ENCODE data around the gene HMGA1.

HMGA1 gene

DNA sequence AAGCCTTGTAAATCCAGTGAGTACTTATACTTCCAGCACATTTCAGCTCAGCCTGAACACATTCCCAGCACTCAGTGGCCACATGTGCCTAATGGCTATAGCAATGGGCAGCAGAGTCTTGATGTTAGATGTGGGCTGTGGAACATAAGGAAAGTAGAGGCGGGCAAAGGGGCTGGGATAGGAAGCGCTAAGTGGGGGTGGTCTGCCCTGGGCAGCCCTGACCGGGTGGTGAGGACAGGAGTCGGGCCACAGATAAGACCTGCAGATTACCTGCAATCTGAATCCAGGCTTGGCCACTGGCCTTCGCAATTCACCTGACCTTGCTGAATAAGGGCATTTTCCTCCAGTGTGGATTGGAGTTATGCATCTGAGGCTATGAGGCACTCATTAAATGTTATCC, 11.1 kb upstream of the HMGA1 start:
- no peak overlapping the region for H2AFZ ChIP-seq (ENCODE audit: low read length, unreplicated experiment)
- H3K27me3 ChIP-seq (ENCODE audit: insufficient read depth, low read length) = no peaks in the 10 kb centered on the region
- peaks cover 23% of the 10 kb centered on the region for H3K4me1 ChIP-seq (ENCODE audit: control insufficient read depth, insufficient read depth, low read length, unreplicated experiment)
- no peak overlapping the region for H3K27ac ChIP-seq (ENCODE audit: low read depth, low read length)
- no peaks in the 10 kb centered on the region for H3K36me3 ChIP-seq (ENCODE audit: insufficient read depth, low read length)
- no peaks in the 10 kb centered on the region for H3K79me2 ChIP-seq (ENCODE audit: control insufficient read depth, insufficient read depth, low read length, unreplicated experiment)
- H3K4me3 ChIP-seq (ENCODE audit: low read depth, low read length) = no peak overlapping the region

DNA sequence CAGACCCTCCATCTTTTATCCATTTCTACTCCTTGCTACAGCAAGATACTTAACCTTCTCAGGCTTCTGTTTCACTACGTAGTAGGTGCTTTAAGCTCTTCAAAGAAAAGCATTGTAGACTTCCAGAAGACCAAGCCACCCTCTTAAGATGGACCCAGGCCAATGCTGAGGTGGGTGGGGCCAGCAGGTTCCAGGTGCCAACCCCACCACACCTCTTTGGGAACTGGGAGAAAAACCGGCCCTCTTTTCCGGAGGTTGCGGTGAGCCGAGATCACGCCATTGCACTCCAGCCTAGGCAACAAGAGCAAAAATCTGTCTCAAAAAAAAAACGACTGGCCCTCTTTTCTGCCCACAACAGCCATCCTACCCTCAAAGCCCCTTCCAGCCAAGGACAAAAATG, 10.6 kb upstream of the HMGA1 start:
- Histone ChIP-seq H3K79me2 (ENCODE audit: control insufficient read depth, insufficient read depth, low read length, unreplicated experiment) (no peaks in the 10 kb centered on the region), H3K27me3 (ENCODE audit: insufficient read depth, low read length) (no peaks in the 10 kb centered on the region), H3K4me1 (ENCODE audit: control insufficient read depth, insufficient read depth, low read length, unreplicated experiment) (peaks cover 23% of the 10 kb centered on the region), H3K4me3 (ENCODE audit: low read depth, low read length) (no peak overlapping the region), H2AFZ (ENCODE audit: low read length, unreplicated experiment) (no peak overlapping the region), H3K27ac (ENCODE audit: low read depth, low read length) (no peak overlapping the region), H3K36me3 (ENCODE audit: insufficient read depth, low read length) (no peaks in the 10 kb centered on the region)

DNA sequence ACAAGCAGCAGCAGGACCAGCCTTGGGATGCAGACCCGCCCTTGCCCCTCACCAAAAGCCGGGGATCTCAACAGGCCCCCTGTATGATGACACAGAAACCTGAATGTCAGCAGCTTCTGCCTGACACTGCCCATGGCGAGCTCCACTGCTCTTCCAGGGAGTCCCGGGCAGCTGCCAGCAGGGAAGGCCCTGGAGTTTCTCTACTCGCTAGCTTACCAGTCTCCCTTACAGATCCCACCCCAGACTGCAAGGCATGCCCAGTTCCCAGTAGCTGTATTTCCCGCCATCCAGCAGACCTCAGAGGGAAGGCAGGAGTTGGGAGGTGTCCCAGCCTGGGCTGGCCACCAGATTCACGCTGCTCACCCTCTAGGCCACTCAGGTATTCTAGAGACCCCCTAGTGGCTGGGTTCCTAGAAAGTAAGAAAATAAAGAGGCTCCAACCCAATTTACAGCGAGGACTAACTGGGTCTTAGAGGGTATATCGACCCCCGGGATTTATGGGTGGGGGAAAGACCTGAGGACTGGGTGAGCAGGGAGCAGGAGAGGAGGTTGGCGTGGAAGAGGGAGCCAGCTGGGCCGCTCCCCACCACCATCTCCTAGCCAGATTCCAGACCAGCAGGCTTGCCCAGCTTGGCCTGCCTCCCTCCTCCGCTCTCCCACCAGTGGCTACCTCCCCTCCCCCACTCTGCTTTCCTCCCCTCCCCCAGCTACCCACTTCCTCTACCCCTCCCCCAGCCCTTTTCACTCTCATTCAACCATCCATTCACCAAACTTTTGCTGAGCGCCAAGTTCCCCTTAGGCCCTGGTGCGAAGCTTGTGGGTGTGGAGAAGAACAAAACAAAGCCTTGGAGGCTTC, 9.7 kb upstream of the HMGA1 start:
- H3K79me2 ChIP-seq (ENCODE audit: control insufficient read depth, insufficient read depth, low read length, unreplicated experiment) = no peaks in the 10 kb centered on the region
- no peak overlapping the region for H3K4me3 ChIP-seq (ENCODE audit: low read depth, low read length)
- peaks cover 23% of the 10 kb centered on the region for H3K4me1 ChIP-seq (ENCODE audit: control insufficient read depth, insufficient read depth, low read length, unreplicated experiment)
- no peaks in the 10 kb centered on the region for H3K36me3 ChIP-seq (ENCODE audit: insufficient read depth, low read length)
- no peak overlapping the region for H3K27ac ChIP-seq (ENCODE audit: low read depth, low read length)
- no peak overlapping the region for H2AFZ ChIP-seq (ENCODE audit: low read length, unreplicated experiment)
- H3K27me3 ChIP-seq (ENCODE audit: insufficient read depth, low read length) = no peaks in the 10 kb centered on the region

DNA sequence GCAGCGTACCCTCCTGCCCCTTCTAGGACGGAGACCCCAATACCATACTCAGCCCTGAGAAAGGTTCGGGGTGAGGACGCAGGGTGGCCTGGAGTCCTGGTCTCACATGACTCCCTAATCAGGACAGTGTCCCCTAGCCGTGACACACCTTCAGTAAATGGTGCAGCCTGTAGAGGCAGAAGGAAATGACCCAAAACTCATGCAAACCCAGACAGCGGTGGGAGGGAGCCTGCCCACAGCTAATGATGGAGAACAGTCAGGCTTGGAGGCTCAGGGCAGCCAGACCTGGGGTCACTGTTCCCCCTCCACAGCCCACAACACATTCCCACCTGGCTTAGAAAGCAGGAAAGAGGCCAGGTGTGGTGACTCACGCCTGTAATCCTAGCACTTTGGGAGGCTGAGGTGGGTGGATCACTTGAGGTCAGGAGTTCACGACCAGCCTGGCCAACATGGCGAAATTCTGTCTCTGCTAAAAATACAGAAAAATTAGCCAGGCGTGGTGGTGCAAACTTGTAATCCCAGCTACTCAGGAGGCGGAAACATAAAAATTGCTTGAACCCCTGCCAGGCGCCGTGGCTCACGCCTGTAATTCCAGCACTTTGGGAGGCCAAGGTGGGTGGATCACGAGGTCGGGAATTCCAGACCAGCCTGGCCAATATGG, 8.8 kb upstream of the HMGA1 start:
- Histone ChIP-seq H3K4me1 (ENCODE audit: control insufficient read depth, insufficient read depth, low read length, unreplicated experiment) (peaks cover 23% of the 10 kb centered on the region), H3K4me3 (ENCODE audit: low read depth, low read length) (no peak overlapping the region), H3K36me3 (ENCODE audit: insufficient read depth, low read length) (no peaks in the 10 kb centered on the region), H3K27me3 (ENCODE audit: insufficient read depth, low read length) (no peaks in the 10 kb centered on the region), H3K79me2 (ENCODE audit: control insufficient read depth, insufficient read depth, low read length, unreplicated experiment) (no peaks in the 10 kb centered on the region), H3K27ac (ENCODE audit: low read depth, low read length) (no peak overlapping the region), H2AFZ (ENCODE audit: low read length, unreplicated experiment) (no peak overlapping the region)

DNA sequence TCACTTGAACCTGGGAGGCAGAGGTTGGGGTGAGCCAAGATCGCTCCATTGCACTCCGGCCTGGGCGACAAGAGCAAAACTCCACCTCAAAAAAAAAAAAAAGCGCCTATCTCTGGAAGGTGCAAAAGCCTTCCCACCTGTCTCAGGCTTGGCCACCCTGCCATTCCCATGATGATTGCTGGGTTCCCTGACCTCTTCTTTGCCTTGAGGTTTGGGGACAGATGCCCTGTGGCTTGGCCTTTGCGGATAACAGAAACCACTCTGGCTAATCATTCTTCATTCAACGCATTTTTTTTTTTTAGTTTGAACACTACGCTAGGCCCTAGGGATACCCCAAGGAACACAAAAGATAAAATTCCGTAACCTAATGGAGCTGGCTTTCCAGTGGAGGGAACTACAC, 6.8 kb upstream of the HMGA1 start:
- Histone ChIP-seq H3K4me1 (ENCODE audit: control insufficient read depth, insufficient read depth, low read length, unreplicated experiment) (peaks cover 9% of the 10 kb centered on the region), H3K36me3 (ENCODE audit: insufficient read depth, low read length) (no peaks in the 10 kb centered on the region), H3K4me3 (ENCODE audit: low read depth, low read length) (no peak overlapping the region), H3K27me3 (ENCODE audit: insufficient read depth, low read length) (no peaks in the 10 kb centered on the region), H2AFZ (ENCODE audit: low read length, unreplicated experiment) (no peak overlapping the region), H3K27ac (ENCODE audit: low read depth, low read length) (no peak overlapping the region), H3K79me2 (ENCODE audit: control insufficient read depth, insufficient read depth, low read length, unreplicated experiment) (no peaks in the 10 kb centered on the region)

DNA sequence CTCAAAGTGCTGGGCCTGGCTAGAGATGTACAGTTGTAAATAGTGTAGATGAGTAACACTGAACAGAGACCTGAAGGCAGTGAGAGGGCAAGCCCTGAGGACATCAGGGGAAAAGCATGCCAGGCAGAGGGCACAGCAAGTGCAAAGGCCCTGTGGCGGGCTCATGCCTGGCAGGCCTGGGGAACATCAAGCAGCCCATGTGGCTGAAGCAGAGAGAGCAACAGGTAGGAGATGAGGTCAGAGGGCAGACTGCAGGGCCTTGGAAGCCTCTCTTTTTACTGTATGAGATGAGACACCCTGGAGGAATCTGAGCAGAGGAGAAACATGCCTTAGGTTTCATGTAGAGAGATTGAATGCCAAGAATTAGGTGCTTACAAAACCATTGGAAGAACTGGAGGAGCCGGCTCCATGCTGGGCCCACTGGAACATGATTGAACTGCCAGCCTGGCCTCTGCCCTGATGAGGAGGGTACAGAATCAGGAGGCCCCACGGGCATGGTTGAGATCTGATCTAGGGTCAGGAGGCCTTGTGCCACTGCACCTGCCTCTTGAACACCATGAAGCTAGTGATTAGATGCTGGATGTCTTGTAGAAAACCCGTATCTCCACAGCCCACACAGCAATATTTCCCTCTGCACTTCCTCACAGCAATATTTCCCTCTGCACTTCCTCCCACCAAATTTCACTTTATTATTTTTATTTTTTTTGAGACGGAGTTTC, 5.9 kb upstream of the HMGA1 start:
- H3K27me3 ChIP-seq (ENCODE audit: insufficient read depth, low read length) = no peaks in the 10 kb centered on the region
- H3K4me3 ChIP-seq (ENCODE audit: low read depth, low read length) = no peak overlapping the region
- no peaks in the 10 kb centered on the region for H3K79me2 ChIP-seq (ENCODE audit: control insufficient read depth, insufficient read depth, low read length, unreplicated experiment)
- H3K36me3 ChIP-seq (ENCODE audit: insufficient read depth, low read length) = no peaks in the 10 kb centered on the region
- H2AFZ ChIP-seq (ENCODE audit: low read length, unreplicated experiment) = no peak overlapping the region
- peaks cover 10% of the 10 kb centered on the region for H3K4me1 ChIP-seq (ENCODE audit: control insufficient read depth, insufficient read depth, low read length, unreplicated experiment)
- no peak overlapping the region for H3K27ac ChIP-seq (ENCODE audit: low read depth, low read length)

DNA sequence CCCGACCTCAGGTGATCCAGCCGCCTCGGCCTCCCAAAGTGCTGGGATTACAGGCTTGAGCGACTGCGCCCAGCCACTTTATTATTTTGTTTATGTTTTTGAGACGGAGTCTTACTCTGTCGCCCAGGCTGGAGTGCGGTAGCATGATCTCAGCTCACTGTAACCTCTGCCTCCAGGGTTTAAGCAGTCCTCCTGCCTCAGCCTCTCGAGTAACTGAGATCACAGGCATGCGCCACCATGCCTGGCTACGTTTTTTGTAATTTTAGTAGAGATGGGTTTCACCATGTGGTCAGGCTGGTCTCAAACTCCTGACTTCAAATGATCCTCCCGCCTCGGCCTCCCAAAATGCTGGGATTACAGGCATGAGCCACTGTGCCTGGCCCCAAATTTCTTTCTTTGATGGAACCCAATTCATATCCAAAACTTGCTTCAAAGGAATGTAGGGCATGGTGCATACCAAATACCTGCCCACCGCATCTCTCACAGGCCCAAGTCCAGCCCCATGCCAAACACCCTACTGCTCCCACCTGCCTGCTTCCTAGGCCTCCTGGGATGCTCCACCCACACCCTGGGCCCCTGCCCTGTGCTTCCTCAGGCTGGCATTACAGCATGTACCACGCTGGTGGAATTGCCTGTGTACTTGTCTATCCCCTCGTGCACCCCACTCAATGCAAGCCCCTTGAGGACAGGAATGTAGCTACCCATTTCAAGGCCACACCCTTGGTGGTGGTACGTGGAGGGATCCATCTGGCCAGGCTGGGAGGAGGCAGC, 4.9 kb upstream of the HMGA1 start:
- no peaks in the 10 kb centered on the region for H3K36me3 ChIP-seq (ENCODE audit: insufficient read depth, low read length)
- H3K79me2 ChIP-seq (ENCODE audit: control insufficient read depth, insufficient read depth, low read length, unreplicated experiment) = no peaks in the 10 kb centered on the region
- no peak overlapping the region for H2AFZ ChIP-seq (ENCODE audit: low read length, unreplicated experiment)
- no peaks in the 10 kb centered on the region for H3K27me3 ChIP-seq (ENCODE audit: insufficient read depth, low read length)
- H3K27ac ChIP-seq (ENCODE audit: low read depth, low read length) = no peak overlapping the region
- H3K4me3 ChIP-seq (ENCODE audit: low read depth, low read length) = no peak overlapping the region
- H3K4me1 ChIP-seq (ENCODE audit: control insufficient read depth, insufficient read depth, low read length, unreplicated experiment) = peaks cover 17% of the 10 kb centered on the region

DNA sequence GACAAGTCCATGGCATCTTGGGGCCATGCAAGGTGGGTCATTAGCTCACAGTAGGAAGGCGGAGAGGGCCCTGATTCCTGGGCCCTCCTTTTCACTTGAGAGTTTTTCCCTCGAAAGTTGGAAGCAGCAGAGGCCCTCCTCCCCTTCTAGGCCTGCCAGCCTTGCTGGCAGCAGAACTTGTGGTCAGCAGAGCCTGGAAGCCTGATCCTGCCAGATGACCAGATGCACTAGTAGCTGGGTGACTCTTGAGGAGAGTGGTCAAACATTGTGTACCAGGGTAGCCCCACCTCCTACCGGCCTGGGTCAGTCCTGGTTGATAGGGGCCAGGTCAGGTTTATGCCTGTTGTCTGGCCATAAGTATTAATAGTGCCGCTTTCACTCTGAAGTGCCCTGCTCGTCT, 3.8 kb upstream of the HMGA1 start:
- H3K27me3 ChIP-seq (ENCODE audit: insufficient read depth, low read length) = no peaks in the 10 kb centered on the region
- peaks cover 8% of the 10 kb centered on the region for H3K79me2 ChIP-seq (ENCODE audit: control insufficient read depth, insufficient read depth, low read length, unreplicated experiment)
- no peak overlapping the region for H2AFZ ChIP-seq (ENCODE audit: low read length, unreplicated experiment)
- no peak overlapping the region for H3K27ac ChIP-seq (ENCODE audit: low read depth, low read length)
- H3K4me3 ChIP-seq (ENCODE audit: low read depth, low read length) = no peak overlapping the region
- H3K36me3 ChIP-seq (ENCODE audit: insufficient read depth, low read length) = no peaks in the 10 kb centered on the region
- peaks cover 16% of the 10 kb centered on the region for H3K4me1 ChIP-seq (ENCODE audit: control insufficient read depth, insufficient read depth, low read length, unreplicated experiment)

DNA sequence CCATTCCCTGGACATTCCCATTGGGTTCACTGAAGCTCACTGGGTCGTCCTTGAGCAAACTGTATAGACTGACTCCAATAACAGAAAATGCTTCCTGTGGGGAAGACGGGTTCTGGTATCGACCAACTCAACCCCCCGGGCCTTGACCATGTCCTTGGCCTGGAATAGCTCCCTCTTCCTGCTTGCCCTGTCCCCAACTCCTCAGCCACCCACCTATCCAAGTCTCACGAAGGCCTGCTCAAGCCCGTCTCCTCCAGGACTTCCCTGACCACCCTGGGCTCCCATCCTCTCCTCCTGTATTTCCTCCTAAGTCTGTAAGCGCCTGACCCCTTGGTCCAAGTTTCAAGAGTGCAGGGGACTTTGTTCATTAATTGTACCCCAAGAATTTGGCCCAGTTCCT, 2.8 kb upstream of the HMGA1 start:
- Histone ChIP-seq H3K36me3 (ENCODE audit: insufficient read depth, low read length) (no peaks in the 10 kb centered on the region), H3K79me2 (ENCODE audit: control insufficient read depth, insufficient read depth, low read length, unreplicated experiment) (peaks cover 18% of the 10 kb centered on the region), H3K27ac (ENCODE audit: low read depth, low read length) (no peak overlapping the region), H2AFZ (ENCODE audit: low read length, unreplicated experiment) (no peak overlapping the region), H3K4me3 (ENCODE audit: low read depth, low read length) (no peak overlapping the region), H3K4me1 (ENCODE audit: control insufficient read depth, insufficient read depth, low read length, unreplicated experiment) (peaks cover 11% of the 10 kb centered on the region), H3K27me3 (ENCODE audit: insufficient read depth, low read length) (no peaks in the 10 kb centered on the region)

DNA sequence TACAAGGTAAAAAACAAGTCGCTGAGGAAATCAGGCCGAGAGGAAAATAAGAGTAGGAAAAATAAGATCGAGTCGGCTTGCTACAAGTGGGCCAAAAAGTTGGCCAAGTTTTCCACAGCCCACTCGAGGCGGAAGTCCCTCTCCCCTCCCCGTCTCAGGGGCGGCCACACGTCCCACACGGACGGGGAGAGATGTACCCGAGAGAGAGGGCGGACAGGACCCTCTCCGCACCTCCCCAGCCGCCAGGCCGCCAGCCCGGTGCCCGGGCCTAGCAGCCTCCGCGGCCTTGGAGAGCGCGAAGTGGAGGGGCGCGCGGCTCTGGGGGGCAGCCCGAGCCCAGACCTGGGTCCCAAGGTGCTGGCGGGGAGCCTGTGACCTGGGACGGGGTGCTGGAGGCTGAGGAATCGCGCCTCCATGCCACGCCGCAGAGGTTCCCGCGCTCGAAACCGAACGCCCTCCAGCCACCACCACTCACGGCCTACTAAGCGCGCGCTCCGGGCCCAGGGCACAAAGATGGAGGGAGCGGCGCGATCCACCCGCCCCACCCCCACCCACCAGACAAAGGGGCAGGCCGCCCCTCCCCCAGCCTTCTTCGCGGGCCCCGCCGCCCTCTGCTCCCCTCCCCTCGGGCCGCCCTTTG, 1.9 kb upstream of the HMGA1 start:
- no peak overlapping the region for H2AFZ ChIP-seq (ENCODE audit: low read length, unreplicated experiment)
- no peaks in the 10 kb centered on the region for H3K27me3 ChIP-seq (ENCODE audit: insufficient read depth, low read length)
- H3K4me3 ChIP-seq (ENCODE audit: low read depth, low read length) = no peak overlapping the region
- H3K27ac ChIP-seq (ENCODE audit: low read depth, low read length) = no peak overlapping the region
- peaks cover 27% of the 10 kb centered on the region for H3K79me2 ChIP-seq (ENCODE audit: control insufficient read depth, insufficient read depth, low read length, unreplicated experiment)
- H3K4me1 ChIP-seq (ENCODE audit: control insufficient read depth, insufficient read depth, low read length, unreplicated experiment) = peaks cover 20% of the 10 kb centered on the region
- no peaks in the 10 kb centered on the region for H3K36me3 ChIP-seq (ENCODE audit: insufficient read depth, low read length)

All from ACC112 (cell line).